GM12873 (cell line): ENCODE data around the gene GATA2.

ENCODE experiments used
- CTCF ChIP-seq: IDR thresholded peaks from 2 replicates; pipeline ENCODE4 v1.5.1; 2012; ENCODE audit warnings: low read depth, mild to moderate bottlenecking, moderate library complexity, low read length, control low read depth; ENCODE audit not compliant: insufficient read depth; ENCODE audit errors: missing control alignments

The GATA2 gene

GRCh38 chr3:128469556-128469955 is 23.4 kb downstream of the GATA2 start:
- TF ChIP-seq CTCF: no peak

GRCh38 chr3:128468791-128469527 is 24.0 kb downstream of the GATA2 start:
- TF ChIP-seq CTCF: no peak

GRCh38 chr3:128468285-128468790 is 24.7 kb downstream of the GATA2 start:
- TF ChIP-seq CTCF: no peak

- no peak for TF ChIP-seq CTCF
These were observed 26.0 kb downstream of the GATA2 start, which contains the start of gene DNAJB8 for GRCh38 chr3:128466840-128467541. DNAJB8 (minus strand) TSS chr3:128466890; CDS start chr3:128463245, 3,645 bp downstream.

- TF ChIP-seq CTCF: no peak
These were observed 28.3 kb downstream of the GATA2 start for GRCh38 chr3:128464702-128465101.

GRCh38 chr3:128464188-128464587 is 28.8 kb downstream of the GATA2 start:
- no peak for TF ChIP-seq CTCF

GRCh38 chr3:128463771-128464170 is 29.2 kb downstream of the GATA2 start:
- TF ChIP-seq CTCF: no peak
